Ammon's horn (tissue), 1 donor: ENCODE results near the gene CDCA5.
"Not testable (repeated sequence)": the region's sequence is repeated elsewhere in the genome, so short reads cannot be mapped to it uniquely, and the experiment has no call there.

Source experiments
- DNase-seq: peaks from one replicate; pipeline ENCODE4 v3.0.0-alpha.2; 2016; ENCODE audit warnings: low spot score

The CDCA5 gene

DNA sequence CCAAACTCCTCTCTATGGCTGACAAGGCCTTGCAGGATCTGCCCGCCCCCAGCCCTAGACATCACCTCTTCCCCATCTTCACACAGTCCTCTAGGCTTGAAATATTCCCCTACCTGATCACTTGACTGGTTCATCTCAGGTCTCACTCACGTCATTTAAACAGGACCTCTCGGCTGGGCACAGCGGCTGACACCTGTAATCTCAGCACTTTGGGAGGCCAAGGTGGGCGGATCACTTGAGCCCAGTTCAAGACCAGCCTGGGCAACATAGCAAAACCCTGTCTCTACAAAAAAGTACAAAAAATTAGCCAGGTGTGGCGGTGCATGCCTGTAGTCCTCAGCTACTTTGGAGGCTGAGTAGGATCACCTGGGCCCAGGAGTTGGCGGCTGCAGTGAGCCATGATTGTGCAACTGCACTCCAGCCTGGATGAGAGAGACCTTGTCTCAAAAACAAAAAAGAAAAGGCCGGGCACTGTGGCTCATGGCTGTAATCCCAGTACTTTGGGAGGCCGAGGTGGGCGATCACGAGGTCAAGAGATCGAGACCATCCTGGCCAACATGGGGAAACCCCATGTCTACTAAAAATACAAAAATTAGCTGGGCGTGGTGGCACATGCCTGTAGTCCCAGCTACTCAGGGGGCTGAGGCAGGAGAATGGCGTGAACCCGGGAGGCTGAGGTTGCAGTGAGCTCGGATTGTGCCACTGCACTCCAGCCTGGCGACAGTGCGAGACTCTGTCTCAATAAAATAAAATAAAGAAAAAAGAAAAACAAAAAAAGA is 35.2 kb upstream of the CDCA5 start:
- DNase-seq: not testable (repeated sequence)

GRCh38 chr11:65118097-65118837 is 34.4 kb upstream of the CDCA5 start:
- DNase-seq: no peak

GRCh38 chr11:65117206-65118096 is 33.6 kb upstream of the CDCA5 start, which contains the start of gene ZNHIT2:
TSS of gene ZNHIT2 (minus strand) at chr11:65117701. CDS start at chr11:65117653, 48 bp downstream.
- peak; percentile 99 for DNase-seq

GRCh38 chr11:65116370-65117205 is 32.7 kb upstream of the CDCA5 start:
- DNase-seq: no peak

DNA sequence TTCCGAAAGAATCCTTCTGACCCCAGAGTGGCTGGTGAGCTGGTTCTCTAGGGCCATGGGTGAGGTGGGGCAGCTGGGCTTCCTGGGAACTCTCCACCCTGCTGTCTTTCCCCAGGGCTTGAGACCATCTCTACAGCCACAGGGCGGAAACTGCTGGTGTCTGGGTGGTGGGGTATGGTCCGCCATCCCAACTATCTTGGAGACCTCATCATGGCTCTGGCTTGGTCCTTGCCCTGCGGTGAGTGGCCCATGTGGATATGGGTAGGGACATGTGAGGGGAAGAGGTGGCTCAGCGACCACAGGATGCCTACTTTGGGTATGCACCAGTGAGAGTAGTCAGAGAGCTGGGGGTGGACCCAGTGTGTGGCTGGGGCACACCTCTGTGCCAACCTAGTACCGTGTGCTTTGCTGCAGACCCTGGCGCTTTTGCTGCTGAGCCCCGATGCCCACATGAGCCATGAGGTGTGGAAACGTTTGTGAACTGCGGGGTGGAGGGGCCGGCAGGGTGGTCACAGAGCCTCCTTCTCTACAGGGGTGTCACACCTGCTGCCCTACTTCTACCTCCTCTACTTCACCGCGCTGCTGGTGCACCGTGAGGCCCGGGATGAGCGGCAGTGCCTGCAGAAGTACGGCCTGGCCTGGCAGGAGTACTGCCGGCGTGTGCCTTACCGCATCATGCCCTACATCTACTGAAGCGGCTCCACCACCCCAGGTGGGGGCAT is 31.7 kb upstream of the CDCA5 start:
- DNase-seq: no peak

DNA sequence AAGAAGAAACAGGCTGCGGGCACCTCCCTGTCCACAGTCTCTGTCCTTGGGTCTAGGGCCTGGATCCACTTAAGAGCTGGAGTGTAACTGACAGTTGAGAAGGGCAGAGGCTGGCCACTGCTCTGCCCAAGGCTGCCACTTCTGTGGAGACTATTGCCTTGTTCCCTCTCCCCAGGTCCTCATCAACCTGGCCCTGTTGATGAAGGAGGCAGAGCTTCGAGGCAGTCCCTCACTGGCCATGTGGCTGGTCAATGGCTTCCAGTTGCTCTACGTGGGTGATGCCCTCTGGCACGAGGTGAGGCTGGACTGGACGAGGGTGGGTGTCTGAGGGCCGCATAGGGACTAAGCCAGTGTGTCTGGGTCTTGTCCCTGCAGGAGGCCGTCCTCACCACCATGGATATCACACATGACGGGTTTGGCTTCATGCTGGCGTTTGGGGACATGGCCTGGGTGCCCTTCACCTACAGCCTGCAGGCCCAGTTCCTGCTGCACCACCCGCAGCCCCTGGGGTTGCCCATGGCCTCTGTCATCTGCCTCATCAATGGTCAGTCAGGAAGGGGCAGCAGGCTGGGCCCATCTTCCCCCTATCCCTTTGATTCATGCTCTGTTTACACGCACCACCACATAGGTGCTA is 30.8 kb upstream of the CDCA5 start:
- no peak for DNase-seq

- DNase-seq: no peak
Measured at GRCh38 chr11:65113839-65114238, 30.0 kb upstream of the CDCA5 start.

- no peak for DNase-seq
Measured at GRCh38 chr11:65113361-65113756, 29.5 kb upstream of the CDCA5 start.

GRCh38 chr11:65112546-65113360 is 28.9 kb upstream of the CDCA5 start:
- peak; percentile 45 for DNase-seq

DNA sequence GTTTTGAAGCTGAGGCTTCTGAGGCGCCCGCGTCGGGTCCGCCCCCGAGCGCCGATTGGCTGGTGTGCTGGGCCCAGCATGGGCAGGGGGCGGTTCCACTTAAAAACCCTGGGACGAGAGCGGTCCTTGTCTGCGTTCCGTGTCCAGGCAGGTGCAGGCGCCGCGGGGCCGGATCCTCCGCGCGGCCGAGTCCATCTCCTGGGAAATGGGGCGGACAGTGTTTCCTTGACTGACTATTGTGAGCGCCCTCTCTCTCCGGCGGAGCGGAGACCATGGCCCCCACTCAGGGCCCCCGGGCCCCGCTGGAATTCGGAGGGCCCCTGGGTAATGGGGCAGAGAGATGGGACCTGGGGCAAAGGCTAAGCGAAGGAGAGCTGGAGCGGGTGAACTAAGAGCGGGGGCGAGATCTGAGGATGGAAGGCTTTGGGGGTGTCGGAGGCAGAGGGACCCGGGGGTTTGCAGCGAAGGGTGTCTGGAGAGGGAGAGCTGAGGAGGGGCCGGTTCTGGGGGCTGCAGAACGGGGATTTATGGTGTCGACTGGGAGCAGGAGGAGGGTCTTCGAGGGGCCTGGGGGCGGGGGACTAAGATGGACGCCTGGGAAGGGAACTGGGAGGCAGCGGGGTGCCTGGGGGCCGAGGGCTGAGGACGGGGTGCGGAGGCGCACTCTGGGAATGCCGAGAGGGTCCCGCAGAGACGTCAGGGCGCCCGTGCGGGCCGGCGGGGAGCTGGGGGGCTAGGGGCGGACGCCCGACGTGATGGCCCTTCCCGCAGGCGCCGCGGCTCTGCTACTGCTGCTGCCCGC is 28.1 kb upstream of the CDCA5 start, which contains the start of gene TM7SF2:
TSS of gene TM7SF2 (plus strand) at position 129 of the 802 bp plus-strand sequence. CDS start at position 273, 144 bp downstream.
- peak; percentile 97 for DNase-seq

DNA sequence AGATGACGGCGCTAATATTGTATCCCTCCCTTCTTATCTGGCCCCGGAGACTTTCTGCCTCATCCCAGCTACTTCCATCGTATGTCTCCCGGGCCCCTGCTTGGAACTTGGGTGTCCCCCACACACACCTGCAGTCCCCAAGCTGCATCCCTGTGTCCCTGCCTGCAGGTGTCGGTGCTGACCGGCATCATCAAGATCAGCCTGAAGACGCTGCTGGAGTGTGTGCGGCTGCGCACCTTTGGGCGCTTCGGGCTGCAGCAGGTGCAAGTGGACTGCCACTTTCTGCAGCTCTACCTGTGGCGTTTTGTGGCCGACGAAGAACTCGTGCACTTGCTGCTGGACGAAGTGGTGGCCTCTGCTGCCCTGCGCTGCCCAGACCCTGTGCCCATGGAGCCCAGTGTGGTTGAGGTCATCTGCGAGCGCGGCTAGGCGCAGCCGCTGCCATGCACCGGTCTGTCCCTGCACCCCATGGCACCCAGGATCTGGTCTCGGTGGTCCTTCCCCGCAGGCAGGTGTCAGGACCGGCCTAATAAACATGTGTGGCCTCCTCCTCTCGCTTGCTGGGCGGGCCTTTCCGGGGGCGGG is 27.4 kb upstream of the CDCA5 start:
- no peak for DNase-seq

DNA sequence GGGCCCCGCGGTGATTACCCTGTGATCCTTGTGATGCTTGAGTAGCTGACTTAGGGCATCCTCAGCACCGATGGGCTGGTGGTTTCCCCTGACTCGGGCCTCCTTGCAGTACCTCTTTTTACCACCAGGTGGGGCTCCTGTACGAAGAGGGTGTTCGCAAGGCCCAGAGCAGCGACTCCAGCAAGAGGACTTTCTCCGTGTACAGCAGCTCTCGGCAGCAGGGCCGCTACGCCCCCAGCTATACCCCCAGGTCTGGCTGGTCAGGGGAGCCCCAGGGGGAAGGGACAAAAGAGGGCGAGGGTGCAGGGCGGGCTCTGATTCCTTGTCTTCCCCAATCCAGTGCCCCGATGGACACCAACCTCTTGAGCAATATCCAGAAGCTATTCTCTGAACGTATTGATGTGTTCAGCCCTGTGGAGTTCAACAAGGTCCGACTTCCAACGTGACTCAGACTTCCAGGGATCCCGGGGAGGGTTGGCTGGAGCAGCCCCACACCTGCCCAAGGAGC is 26.6 kb upstream of the CDCA5 start:
- DNase-seq: peak; percentile 85

DNA sequence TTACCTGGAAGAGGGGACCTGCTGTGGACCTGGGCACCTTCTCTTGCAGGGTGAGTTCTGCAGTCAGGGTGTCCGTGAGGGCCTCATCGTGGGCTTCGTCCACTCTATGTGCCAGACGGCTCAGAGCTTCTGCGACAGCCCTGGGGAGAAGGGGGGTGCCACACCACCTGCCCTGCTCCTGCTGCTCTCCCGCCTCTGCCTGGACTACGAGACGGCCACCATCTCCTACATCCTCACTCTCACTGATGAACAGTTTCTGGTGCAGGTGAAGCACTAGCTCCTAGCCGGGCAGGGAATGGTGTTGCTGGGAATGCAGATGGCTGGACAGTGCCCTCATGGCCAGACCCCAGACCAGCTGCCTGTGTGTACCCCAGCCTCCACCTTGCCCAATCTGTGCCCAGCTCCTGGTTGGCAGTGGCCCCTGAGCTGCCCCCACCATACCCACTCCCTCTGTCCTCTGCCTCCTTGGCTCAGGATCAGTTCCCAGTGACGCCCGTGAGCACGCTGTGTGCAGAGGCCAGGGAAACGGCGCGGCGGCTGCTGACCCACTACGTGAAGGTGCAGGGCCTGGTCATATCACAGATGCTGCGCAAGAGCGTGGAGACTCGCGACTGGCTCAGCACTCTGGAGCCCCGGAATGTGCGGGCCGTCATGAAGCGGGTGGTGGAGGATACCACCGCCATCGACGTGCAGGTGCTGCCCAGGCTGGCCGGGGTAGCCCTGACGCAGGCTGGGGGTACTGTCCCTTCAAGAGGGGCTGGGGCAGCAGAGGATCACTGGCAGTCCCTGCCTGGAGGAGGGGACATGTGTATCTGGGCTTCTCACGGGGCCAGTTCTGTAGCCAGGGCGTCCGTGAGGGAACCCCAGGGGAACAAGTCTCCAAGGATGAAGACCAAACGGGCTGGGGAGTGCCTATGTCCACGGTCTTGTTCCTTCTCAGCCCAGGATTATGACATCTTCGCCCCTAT is 25.7 kb upstream of the CDCA5 start:
- DNase-seq: no peak

DNA sequence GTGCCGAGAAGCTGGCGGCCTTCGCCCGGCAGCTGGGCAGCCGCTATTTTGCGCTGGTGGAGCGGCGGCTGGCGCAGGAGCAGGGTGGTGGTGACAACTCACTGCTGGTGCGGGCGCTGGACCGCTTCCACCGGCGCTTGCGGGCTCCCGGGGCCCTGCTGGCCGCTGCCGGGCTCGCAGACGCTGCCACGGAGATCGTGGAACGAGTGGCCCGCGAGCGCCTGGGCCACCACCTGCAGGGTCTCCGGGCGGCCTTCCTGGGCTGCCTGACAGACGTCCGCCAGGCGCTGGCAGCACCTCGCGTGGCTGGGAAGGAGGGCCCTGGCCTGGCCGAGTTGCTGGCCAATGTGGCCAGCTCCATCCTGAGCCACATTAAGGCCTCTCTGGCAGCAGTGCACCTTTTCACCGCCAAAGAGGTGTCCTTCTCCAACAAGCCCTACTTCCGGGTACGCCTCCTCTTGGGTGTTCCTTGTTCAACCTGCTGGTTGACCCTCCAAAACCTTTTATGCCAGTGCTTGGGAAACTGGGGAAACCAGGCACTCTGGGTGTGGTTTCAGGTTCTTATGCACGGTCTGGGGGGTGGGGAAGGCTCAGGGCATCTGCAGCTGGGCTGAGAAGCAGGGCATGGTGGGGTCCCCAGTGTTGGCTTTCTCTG is 24.8 kb upstream of the CDCA5 start:
- DNase-seq: no peak

GRCh38 chr11:65107751-65108468 is 24.1 kb upstream of the CDCA5 start:
- DNase-seq: no peak
